BE2C (cell line): ENCODE results near the gene LRRC10B.

Experiments
- DNase-seq: peaks from one replicate; pipeline ENCODE4 v3.0.0-alpha.2; 2020
- H3K27me3 ChIP-seq: fragments of 250-450 bp; sonication (Bioruptor Pico); 2 replicates; pipeline ENCODE4 v1.5.1; 2020; ENCODE audit warnings: mild to moderate bottlenecking
- H3K36me3 ChIP-seq: fragments of 250-450 bp; sonication (Bioruptor Pico); 2 replicates; pipeline ENCODE4 v1.5.1; 2020; ENCODE audit warnings: mild to moderate bottlenecking
- H3K4me1 ChIP-seq: fragments of 250-450 bp; sonication (Bioruptor Pico); 2 replicates; pipeline ENCODE4 v1.5.1; 2020
- H3K4me3 ChIP-seq: 2 replicates; pipeline ENCODE4 v1.5.1; 2011; ENCODE audit warnings: low read depth, low read length
- H3K9me3 ChIP-seq: fragments of 250-450 bp; sonication (Bioruptor Pico); 2 replicates; pipeline ENCODE4 v1.5.1; 2020
- CTCF ChIP-seq: IDR thresholded peaks from 2 replicates; pipeline ENCODE4 v1.5.1; 2012; ENCODE audit warnings: mild to moderate bottlenecking, low read depth, low read length

Gene LRRC10B

GRCh38 chr11:61531044-61531443, 22.5 kb downstream of the LRRC10B start:
- TF ChIP-seq CTCF: no peak
- Histone ChIP-seq H3K27me3 (no peaks in the 10 kb centered on the region), H3K4me3 (no peak overlapping the region), H3K4me1 (peaks cover 27% of the 10 kb centered on the region), H3K36me3 (no peaks in the 10 kb centered on the region), H3K9me3 (no peaks in the 10 kb centered on the region)
- peak; percentile 73 for DNase-seq

GRCh38 chr11:61532134-61533038, 23.8 kb downstream of the LRRC10B start:
- TF ChIP-seq CTCF: peak; percentile 78
- no peaks in the 10 kb centered on the region for H3K9me3 ChIP-seq
- H3K4me1 ChIP-seq: peaks cover 30% of the 10 kb centered on the region
- no peak overlapping the region for H3K4me3 ChIP-seq
- H3K36me3 ChIP-seq: no peaks in the 10 kb centered on the region
- DNase-seq: no peak
- H3K27me3 ChIP-seq: no peaks in the 10 kb centered on the region

GRCh38 chr11:61533039-61533375, 24.5 kb downstream of the LRRC10B start:
- DNase-seq: no peak
- Histone ChIP-seq H3K27me3 (no peaks in the 10 kb centered on the region), H3K9me3 (no peaks in the 10 kb centered on the region), H3K36me3 (no peaks in the 10 kb centered on the region), H3K4me3 (no peak overlapping the region), H3K4me1 (peaks cover 32% of the 10 kb centered on the region)
- TF ChIP-seq CTCF: no peak

GRCh38 chr11:61533401-61533800, 24.9 kb downstream of the LRRC10B start:
- H3K4me1 ChIP-seq: peaks cover 34% of the 10 kb centered on the region

GRCh38 chr11:61534025-61534932, 25.7 kb downstream of the LRRC10B start:
- no peaks in the 10 kb centered on the region for H3K27me3 ChIP-seq
- no peak for TF ChIP-seq CTCF

More at GRCh38 chr11:61533401-61533800, 24.9 kb downstream of the LRRC10B start:
- H3K27me3 ChIP-seq: no peaks in the 10 kb centered on the region
- no peak for DNase-seq
- no peaks in the 10 kb centered on the region for H3K9me3 ChIP-seq
- no peak for TF ChIP-seq CTCF
- H3K4me3 ChIP-seq: no peak overlapping the region
- no peaks in the 10 kb centered on the region for H3K36me3 ChIP-seq

More at GRCh38 chr11:61534025-61534932, 25.7 kb downstream of the LRRC10B start:
- no peaks in the 10 kb centered on the region for H3K9me3 ChIP-seq
- H3K4me3 ChIP-seq: no peak overlapping the region
- no peak for DNase-seq
- no peaks in the 10 kb centered on the region for H3K36me3 ChIP-seq
- peaks cover 35% of the 10 kb centered on the region for H3K4me1 ChIP-seq
